Body of pancreas (tissue), 4 donors: ENCODE results near the gene CD300H. TPM values are rescaled to one million over a fixed set of nuclear protein-coding genes. Genes with fewer than 3 reads are reported as not detected.
A peak's percentile ranks its signal among the peaks of the same experiment; 100 is the strongest.

Source experiments
- ATAC-seq: fragments of 150-250 bp; one replicate; pipeline ENCODE4 v1.9.1; 2016
- DNase-seq, 4 donors: peaks; one replicate each; pipeline ENCODE4 v3.0.0-alpha.2; 2019
- H3K27ac ChIP-seq, 4 donors: fragments of 200-600 bp; sonication (generic); 1 replicate in 3 of 4; 2 replicates in 1 of 4; pipeline versions ENCODE4 v1.5.1 to v1.6.1; 2016 to 2019; ENCODE audit warnings: mild to moderate bottlenecking in 1 of 4, mixed read lengths in 1 of 4, moderate library complexity in 1 of 4
- H3K27me3 ChIP-seq, 2 donors: fragments of 200-600 bp; sonication (generic); one replicate each; pipeline ENCODE4 v1.6.0; 2016; ENCODE audit warnings: mild to moderate bottlenecking in 1 of 2
- H3K36me3 ChIP-seq, 2 donors: fragments of 200-600 bp; sonication (generic); replicated peaks in 1 of 2; 2 replicates each; pipeline ENCODE4 v1.5.1; 2016; ENCODE audit warnings: low read depth in 2 of 2; ENCODE audit not compliant: insufficient read depth in 1 of 2
- H3K4me1 ChIP-seq: fragments of 200-600 bp; sonication (generic); one replicate; pipeline ENCODE4 v1.6.0; 2016
- H3K4me3 ChIP-seq, 2 donors: fragments of 200-600 bp; sonication (generic); 1 replicate in 1 of 2; 2 replicates in 1 of 2; pipeline ENCODE4 v1.5.1; 2016 to 2019
- H3K9me3 ChIP-seq, 3 donors: fragments of 200-600 bp; sonication (generic); 1 replicate in 2 of 3; 2 replicates in 1 of 3; pipeline ENCODE4 v1.5.1; 2016
- CTCF ChIP-seq, 7 experiments: fragments of 450-650 bp in 4 of 7; fragments of 200-600 bp in 3 of 7; sonication (generic) in 3 of 7; IDR thresholded peaks; one replicate each; pipeline ENCODE4 v1.5.1; 2016 to 2019; ENCODE audit warnings: antibody characterized with exemption in 7 of 7
- POLR2A ChIP-seq, 3 donors: fragments of 450-650 bp; IDR thresholded peaks; one replicate each; pipeline ENCODE4 v1.6.1; 2016; ENCODE audit warnings: antibody characterized with exemption in 3 of 3, mild to moderate bottlenecking in 2 of 3
- WGBS, 2 donors: methylation state at CpG; one replicate each; pipeline ENCODE4 v1.1.5; 2017; 5-methylcytosine and 5-hydroxymethylcytosine counted together
- intact Hi-C: fragments of 100-400 bp; cut with DNase I; formaldehyde crosslinking; loops from one replicate; pipeline ENCODE4 v1.15.1; 2023
- total RNA-seq, 2 donors: library from RNA; depleted of rRNA; stranded (reverse); fragments of >200 nt; gene quantifications; one replicate each; pipeline ENCODE4 v1.1.0, GENCODE V29; 2016

The CD300H gene
- total RNA-seq, 2 donors from 2014 or later: not detected

DNA sequence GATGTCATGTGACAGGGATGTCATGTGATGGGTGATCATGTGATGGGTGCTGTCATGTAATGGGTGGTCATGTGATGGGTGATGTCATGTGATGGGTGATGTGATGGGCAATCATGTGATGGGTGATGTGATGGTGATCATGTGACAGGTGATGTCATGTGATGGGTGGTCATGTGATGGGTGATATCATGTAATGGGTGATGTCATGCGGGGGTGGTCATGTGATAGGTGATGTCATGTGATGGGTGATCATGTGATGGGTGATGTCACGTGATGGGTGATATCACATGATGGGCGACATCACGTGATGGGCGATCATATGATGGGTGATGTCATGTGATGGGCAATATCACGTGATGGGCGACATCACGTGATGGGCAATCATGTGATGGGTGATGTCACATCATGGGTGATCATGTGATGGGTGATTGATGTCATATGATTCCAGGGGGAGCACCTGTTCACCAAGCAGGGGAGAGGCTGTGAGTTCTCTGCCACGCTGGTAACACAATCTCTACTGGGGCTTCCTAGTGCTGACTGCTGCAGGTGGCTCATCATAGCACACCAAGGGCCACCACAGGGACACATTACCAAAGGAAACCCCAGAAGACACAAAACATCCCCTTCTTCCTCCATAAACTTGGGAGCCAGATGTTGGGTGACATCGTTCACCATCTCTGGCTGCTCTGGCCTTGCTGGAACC, 52.5 kb downstream of the CD300H start:
- H3K4me3 ChIP-seq: no peak overlapping the region
- ATAC-seq (no peak), DNase-seq (peak in 1 of 4 donors; percentile 45)
- WGBS, 2 donors: 77 to 84% methylated on average over 10 of the region's 10 CpGs
- TF ChIP-seq CTCF (IDR thresholded peaks at IDR 0.05): no peak
- no peak for TF ChIP-seq POLR2A (IDR thresholded peaks at IDR 0.05)
- intact Hi-C loops: no loop called here
- H3K9me3 ChIP-seq: peaks cover 0 to 4% (median 0%) of the 10 kb centered on the region in 3 donors
- H3K36me3 ChIP-seq: no peaks in the 10 kb centered on the region
- H3K27me3 ChIP-seq: no peaks in the 10 kb centered on the region
- H3K27ac ChIP-seq: no peak overlapping the region
- no peaks in the 10 kb centered on the region for H3K4me1 ChIP-seq

GRCh38 chr17:74513987-74514631, 53.2 kb downstream of the CD300H start:
- no peak overlapping the region for H3K4me3 ChIP-seq
- no peaks in the 10 kb centered on the region for H3K4me1 ChIP-seq
- peak in 1 of 4 donors; percentile 44 for DNase-seq
- WGBS, 2 donors: 59 to 81% methylated on average over 3 of the region's 3 CpGs
- TF ChIP-seq POLR2A (IDR thresholded peaks at IDR 0.05) (no peak), CTCF (IDR thresholded peaks at IDR 0.05) (no peak)
- no peaks in the 10 kb centered on the region for H3K27me3 ChIP-seq
- H3K9me3 ChIP-seq: peaks cover 0 to 4% (median 0%) of the 10 kb centered on the region in 3 donors
- H3K36me3 ChIP-seq: no peaks in the 10 kb centered on the region
- no peak overlapping the region for H3K27ac ChIP-seq
- intact Hi-C loops: no loop called here
- no peak for ATAC-seq

DNA sequence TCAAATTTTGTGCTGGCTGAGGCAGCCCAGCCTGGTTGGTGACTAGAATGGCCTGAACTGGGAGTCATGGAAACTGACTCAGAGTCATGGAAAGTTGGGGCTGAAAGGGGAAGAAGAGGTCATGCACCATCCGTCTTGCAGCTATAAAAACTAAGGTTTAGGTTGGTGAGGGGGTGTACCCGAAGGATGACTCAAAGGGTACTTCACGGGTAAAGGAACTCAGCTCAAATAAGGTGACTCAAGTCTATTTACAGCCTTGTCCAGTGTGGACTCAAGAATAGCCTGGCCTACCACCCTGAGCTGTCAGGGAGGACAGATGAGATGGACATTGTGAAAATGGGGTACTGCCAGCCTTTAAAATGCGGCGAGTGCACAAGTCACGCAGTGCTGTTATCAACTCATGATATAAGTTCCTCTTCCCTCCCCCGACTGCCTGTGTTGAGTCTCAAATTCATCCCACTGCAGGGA, 54.7 kb downstream of the CD300H start:
- peak in 1 of 4 donors; percentile 51 for DNase-seq
- Histone ChIP-seq H3K36me3 (no peaks in the 10 kb centered on the region), H3K27me3 (no peaks in the 10 kb centered on the region), H3K4me1 (no peaks in the 10 kb centered on the region), H3K27ac (peak overlapping the region in 1 of 4 donors; percentile 36), H3K4me3 (no peak overlapping the region), H3K9me3 (no peaks in the 10 kb centered on the region)
- no peak for TF ChIP-seq POLR2A (IDR thresholded peaks at IDR 0.05)
- no peak for TF ChIP-seq CTCF (IDR thresholded peaks at IDR 0.05)
- intact Hi-C loops: no loop called here
- ATAC-seq: no peak
- 61 to 83% methylated on average over 7 of the region's 7 CpGs for WGBS, 2 donors

DNA sequence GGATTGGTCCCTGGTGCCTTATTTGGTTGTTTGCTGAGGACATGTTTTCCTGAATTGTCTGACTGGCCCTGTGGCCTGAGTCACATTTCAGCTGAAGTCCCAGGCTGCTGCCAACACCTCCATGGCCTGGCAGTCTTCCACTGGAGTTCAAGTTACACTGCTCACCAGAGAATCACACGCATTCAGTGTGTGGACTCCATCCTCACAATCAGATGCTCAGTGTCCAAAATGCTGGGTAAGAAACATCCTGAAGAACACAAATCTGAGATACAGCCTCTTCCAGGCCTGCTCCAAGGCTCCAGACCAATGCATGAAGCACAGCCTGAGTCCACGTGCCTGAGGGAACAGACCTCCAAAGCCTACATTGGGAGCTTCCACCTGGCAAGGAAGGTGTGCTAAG, 55.3 kb downstream of the CD300H start:
- 55 to 81% methylated on average over 1 to 2 of the region's 2 CpGs for WGBS, 2 donors
- intact Hi-C loops: no loop called here
- Histone ChIP-seq H3K27me3 (no peaks in the 10 kb centered on the region), H3K27ac (peak overlapping the region in 1 of 4 donors; percentile 36), H3K36me3 (no peaks in the 10 kb centered on the region), H3K4me3 (no peak overlapping the region), H3K4me1 (no peaks in the 10 kb centered on the region), H3K9me3 (no peaks in the 10 kb centered on the region)
- ATAC-seq (no peak), DNase-seq (no peak)
- TF ChIP-seq POLR2A (IDR thresholded peaks at IDR 0.05): no peak
- no peak for TF ChIP-seq CTCF (IDR thresholded peaks at IDR 0.05)

Other genes with a start within 250 kb of the CD300H start
- gene KIF19, start 241.3 kb downstream of the CD300H start, total RNA-seq: 1 to 10 TPM; 2.3 to 3.3 TPM
- 1 to 10 TPM in 1 of 2 donors, not detected in 1; 1.0 TPM for gene BTBD17, start 205.6 kb downstream of the CD300H start, total RNA-seq
- gene GPR142, start 200.0 kb downstream of the CD300H start, total RNA-seq: under 1 TPM; 0.52 to 0.66 TPM
- 10 to 100 TPM; 68.0 to 71.2 TPM for gene GPRC5C, start 135.4 kb downstream of the CD300H start, total RNA-seq
- gene CD300A, start 100.9 kb downstream of the CD300H start, total RNA-seq: 1 to 10 TPM; 2.0 to 3.1 TPM
- not detected for gene CD300LB, start 36.0 kb downstream of the CD300H start, total RNA-seq
- gene CD300C, start 21.4 kb downstream of the CD300H start, total RNA-seq: under 1 TPM in 1 of 2 donors, not detected in 1; 0.52 TPM
- not detected for gene CD300LD, start 24.8 kb upstream of the CD300H start, total RNA-seq
- gene CD300E, start 56.2 kb upstream of the CD300H start, total RNA-seq: not detected
- not detected for gene CD300LF, start 145.4 kb upstream of the CD300H start, total RNA-seq
- gene RAB37, start 169.7 kb upstream of the CD300H start, total RNA-seq: under 1 TPM; 0.66 to 0.78 TPM
- gene NHERF1, start 181.1 kb upstream of the CD300H start, total RNA-seq: 10 to 100 TPM; 56.6 to 64.9 TPM
- 10 to 100 TPM; 21.8 to 23.3 TPM for gene NAT9, start 208.8 kb upstream of the CD300H start, total RNA-seq